IMR-90 (cell line): ENCODE results near the gene SCFD1. TPM values are rescaled to one million over a fixed set of nuclear protein-coding genes. Genes with fewer than 3 reads are reported as not detected.

Source experiments
- ATAC-seq: fragments of 200-7000 bp; cut with Tn5 transposase; 2 replicates; pipeline ENCODE4 v1.9.1; 2020; ENCODE audit warnings: low read depth, mild to moderate bottlenecking, moderate library complexity
- BruUV-seq: library from RNA; stranded (reverse); fragments of 400-500 nt; replicated peaks from 2 replicates; lab custom pipeline; 2021; lab: Mats Ljungman, UMichigan
- CTCF ChIA-PET: fragments of 300-600 bp; formaldehyde crosslinking; extraction: SDS; loops from one replicate; lab custom pipeline; 2021; ENCODE audit warnings: antibody characterized with exemption; lab: Yijun Ruan, JAX
- POLR2A ChIA-PET: fragments of 300-600 bp; sonication (Branson Sonifier 250); formaldehyde crosslinking; loops from one replicate; lab custom pipeline; 2022; ENCODE audit warnings: antibody characterized with exemption; ENCODE audit not compliant: unreplicated experiment; lab: Charles Lee
- DNase-seq: peaks from one replicate; pipeline ENCODE4 v3.0.0; 2013
- H2AFZ ChIP-seq: replicated peaks from 2 replicates; pipeline ENCODE3; 2013; ENCODE audit warnings: low read length, mild to moderate bottlenecking; ENCODE audit not compliant: poor library complexity
- H2AK5ac ChIP-seq: 2 replicates; pipeline ENCODE4 v1.6.1; 2013; ENCODE audit warnings: low read depth, low read length, inconsistent platforms
- H2AK9ac ChIP-seq: replicated peaks from 2 replicates; pipeline ENCODE3; 2013; ENCODE audit warnings: mild to moderate bottlenecking, low read depth, low read length, moderate library complexity; ENCODE audit not compliant: poor library complexity
- H2BK120ac ChIP-seq: 2 replicates; pipeline ENCODE4 v1.6.1; 2013; ENCODE audit warnings: low read depth, low read length, inconsistent platforms
- H2BK15ac ChIP-seq: 3 replicates; pipeline ENCODE4 v1.6.1; 2013; ENCODE audit warnings: low read depth, low read length, inconsistent platforms
- H2BK20ac ChIP-seq: 2 replicates; pipeline ENCODE4 v1.6.1; 2013; ENCODE audit warnings: low read depth, mild to moderate bottlenecking, inconsistent platforms, low read length, moderate library complexity
- H2BK5ac ChIP-seq: 2 replicates; pipeline ENCODE4 v1.6.1; 2013; ENCODE audit warnings: mild to moderate bottlenecking, low read depth, low read length, inconsistent platforms; ENCODE audit not compliant: poor library complexity, severe bottlenecking
- H3K14ac ChIP-seq: replicated peaks from 2 replicates; pipeline ENCODE4 v1.6.1; 2013; ENCODE audit warnings: low read depth, low read length, inconsistent platforms
- H3K18ac ChIP-seq: 2 replicates; pipeline ENCODE4 v1.6.1; 2013; ENCODE audit warnings: low read depth, low read length, control low read depth
- H3K23ac ChIP-seq: 2 replicates; pipeline ENCODE4 v1.6.1; 2013; ENCODE audit warnings: low read depth, low read length, inconsistent platforms
- H3K27ac ChIP-seq: 2 replicates; pipeline ENCODE4 v1.5.1; 2013; ENCODE audit warnings: mild to moderate bottlenecking, control low read depth, low read length; ENCODE audit not compliant: insufficient read depth
- H3K27me3 ChIP-seq: 2 replicates; pipeline ENCODE4 v1.6.1; 2013; ENCODE audit warnings: low read length; ENCODE audit not compliant: control insufficient read depth, insufficient read depth
- H3K36me3 ChIP-seq: 2 replicates; pipeline ENCODE4 v1.6.1; 2013; ENCODE audit warnings: low read length, mixed read lengths; ENCODE audit not compliant: control insufficient read depth, insufficient read depth
- H3K4ac ChIP-seq: 2 replicates; pipeline ENCODE4 v1.6.1; 2013; ENCODE audit warnings: low read depth, low read length, inconsistent platforms
- H3K4me1 ChIP-seq: 2 replicates; pipeline ENCODE4 v1.6.1; 2013; ENCODE audit warnings: low read length, mixed read lengths; ENCODE audit not compliant: control insufficient read depth, insufficient read depth
- H3K4me2 ChIP-seq: 2 replicates; pipeline ENCODE4 v1.6.1; 2013; ENCODE audit warnings: low read depth, mild to moderate bottlenecking, control low read depth, low read length, moderate library complexity
- H3K4me3 ChIP-seq: 2 replicates; pipeline ENCODE4 v1.5.1; 2013; ENCODE audit warnings: low read depth, mild to moderate bottlenecking, control low read depth, low read length, moderate library complexity; ENCODE audit not compliant: insufficient read depth
- H3K56ac ChIP-seq: 2 replicates; pipeline ENCODE4 v1.6.1; 2013; ENCODE audit warnings: low read length, inconsistent platforms; ENCODE audit not compliant: insufficient read depth; ENCODE audit errors: extremely low read depth
- H3K79me1 ChIP-seq, 2 experiments: 2 replicates each; pipeline ENCODE4 v1.6.1; 2013; ENCODE audit warnings: low read length in 2 of 2, inconsistent platforms in 1 of 2, low read depth in 1 of 2
- H3K9ac ChIP-seq: 2 replicates; pipeline ENCODE4 v1.6.1; 2013; ENCODE audit warnings: low read depth, low read length, control low read depth
- H3K9me1 ChIP-seq: 2 replicates; pipeline ENCODE4 v1.6.1; 2013; ENCODE audit warnings: low read length, inconsistent platforms; ENCODE audit not compliant: insufficient read depth
- H3K9me3 ChIP-seq: 2 replicates; pipeline ENCODE4 v1.6.1; 2013; ENCODE audit warnings: low read length; ENCODE audit not compliant: control insufficient read depth, insufficient read depth
- H4K20me1 ChIP-seq: 2 replicates; pipeline ENCODE4 v1.6.1; 2013; ENCODE audit warnings: low read length, inconsistent platforms; ENCODE audit not compliant: insufficient read depth
- H4K5ac ChIP-seq: 2 replicates; pipeline ENCODE4 v1.6.1; 2013; ENCODE audit warnings: mild to moderate bottlenecking, low read depth, low read length, control low read depth
- H4K8ac ChIP-seq, 2 experiments: 2 replicates each; pipeline ENCODE4 v1.6.1; 2013; ENCODE audit warnings: low read depth in 2 of 2, low read length in 2 of 2, control low read depth in 1 of 2, inconsistent platforms in 1 of 2
- H4K91ac ChIP-seq: 2 replicates; pipeline ENCODE4 v1.6.1; 2013; ENCODE audit warnings: low read depth, low read length, inconsistent platforms; ENCODE audit not compliant: insufficient read depth
- BHLHE40 ChIP-seq: fragments of 150-350 bp; IDR thresholded peaks from 2 replicates; pipeline ENCODE4 v1.6.1; 2016; ENCODE audit warnings: mild to moderate bottlenecking, low read depth, low read length
- CEBPB ChIP-seq: IDR thresholded peaks from 2 replicates; pipeline ENCODE4 v1.6.1; 2012; ENCODE audit warnings: low read depth, low read length, improper control_type of control experiment
- CHD1 ChIP-seq: IDR thresholded peaks from 2 replicates; pipeline ENCODE4 v1.6.1; 2012; ENCODE audit warnings: low read depth, low read length, improper control_type of control experiment
- FOS ChIP-seq: fragments of 150-350 bp; IDR thresholded peaks from 2 replicates; pipeline ENCODE4 v1.6.1; 2016; ENCODE audit warnings: low read depth, low read length
- MAFK ChIP-seq: IDR thresholded peaks from 2 replicates; pipeline ENCODE4 v1.6.1; 2012; ENCODE audit warnings: low read depth, low read length, improper control_type of control experiment
- MAZ ChIP-seq: IDR thresholded peaks from 2 replicates; pipeline ENCODE4 v1.6.1; 2012; ENCODE audit warnings: low read depth, mild to moderate bottlenecking, low read length, improper control_type of control experiment, moderate library complexity, borderline replicate concordance
- MXI1 ChIP-seq: IDR thresholded peaks from 2 replicates; pipeline ENCODE4 v1.6.1; 2012; ENCODE audit warnings: low read depth, mild to moderate bottlenecking, low read length, moderate library complexity, borderline replicate concordance
- NFE2L2 ChIP-seq: fragments of 150-350 bp; IDR thresholded peaks from 2 replicates; pipeline ENCODE4 v1.6.1; 2016; ENCODE audit warnings: low read depth, mild to moderate bottlenecking, low read length
- POLR2A ChIP-seq: IDR thresholded peaks from 2 replicates; pipeline ENCODE4 v1.6.1; 2012; ENCODE audit warnings: mild to moderate bottlenecking, low read depth, low read length
- RAD21 ChIP-seq: IDR thresholded peaks from 2 replicates; pipeline ENCODE4 v1.6.1; 2012; ENCODE audit warnings: low read length, improper control_type of control experiment
- RCOR1 ChIP-seq: IDR thresholded peaks from 2 replicates; pipeline ENCODE4 v1.6.1; 2012; ENCODE audit warnings: mild to moderate bottlenecking, low read length, improper control_type of control experiment; ENCODE audit not compliant: insufficient replicate concordance
- RFX5 ChIP-seq: IDR thresholded peaks from 2 replicates; pipeline ENCODE4 v1.8.0; 2012; ENCODE audit warnings: low read depth, mild to moderate bottlenecking, low read length, moderate library complexity
- SMC3 ChIP-seq: fragments of 150-350 bp; IDR thresholded peaks from 2 replicates; pipeline ENCODE4 v1.6.1; 2016; ENCODE audit warnings: low read depth, mild to moderate bottlenecking, antibody characterized with exemption, low read length, moderate library complexity
- WGBS, 2 experiments: methylation state at CpG; one replicate each; pipeline versions ENCODE4 v1.1.5 to v1.1.7; 2013; ENCODE audit warnings: missing lambda C conversion rate in 2 of 2; ENCODE audit not compliant: insufficient read length in 1 of 2; ENCODE audit errors: extremely low coverage in 2 of 2; 5-methylcytosine and 5-hydroxymethylcytosine counted together
- dilution Hi-C: fragments of 300-500 bp; cut with HindIII; formaldehyde crosslinking; loops from one replicate; pipeline ENCODE4 v1.14.3; 2018; ENCODE audit warnings: low sequenced_read_pairs; ENCODE audit not compliant: unreplicated experiment
- in situ Hi-C: fragments of 300-500 bp; cut with MboI; formaldehyde crosslinking; loops from 3 replicates; pipeline ENCODE4 v1.14.3; 2019; ENCODE audit warnings: low sequenced_read_pairs, inconsistent platforms, mixed read lengths
- intact Hi-C: fragments of 100-400 bp; cut with micrococcal nuclease; formaldehyde crosslinking; loops from 2 replicates; pipeline ENCODE4 v1.10.0; 2022
- polyA plus RNA-seq, 3 experiments: library from polyadenylated mRNA; depleted of rRNA; stranded (reverse); fragments of >200 nt; gene quantifications; 2 replicates each; pipeline ENCODE4 v1.2.3, GENCODE V29; 2012; ENCODE audit warnings: low replicate concordance in 1 of 3
- total RNA-seq: library from RNA; depleted of rRNA; stranded (reverse); fragments of >200 nt; gene quantifications from 2 replicates; pipeline ENCODE4 v1.2.3, GENCODE V29; 2012
- TF ChIP-seq, protein P1 (sequence below): conservative IDR thresholded peaks from 2 replicates; pipeline ENCODE4 v1.5.1; 2012; ENCODE audit warnings: mild to moderate bottlenecking, low read depth, low read length, improper control_type of control experiment
- TF ChIP-seq, protein P2 (sequence below): fragments of 150-350 bp; IDR thresholded peaks from 2 replicates; pipeline ENCODE4 v1.6.1; 2016; ENCODE audit warnings: low read depth, mild to moderate bottlenecking, low read length, moderate library complexity, borderline replicate concordance

The SCFD1 gene
- total and polyA plus RNA-seq, 2 of the 4 experiments (the other 2 are of a cell fraction), result 51.4 to 74.0 TPM

DNA sequence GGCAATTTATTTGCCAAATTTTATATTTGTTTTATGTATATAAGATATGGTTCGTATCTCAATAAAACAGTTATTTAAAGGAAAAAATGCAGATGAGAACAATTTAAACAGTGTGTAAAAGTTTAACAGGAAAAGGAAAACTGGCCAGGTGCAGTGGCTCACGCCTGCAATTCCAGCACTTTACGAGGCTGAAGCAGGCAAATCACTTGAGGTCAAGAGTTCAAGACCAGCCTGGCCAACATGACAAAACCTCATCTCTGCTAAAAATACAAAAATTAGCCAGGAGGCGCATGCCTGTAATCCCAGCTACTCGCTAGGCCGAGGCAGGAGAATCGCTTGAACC, 40.9 kb upstream of the SCFD1 start:
- Histone ChIP-seq H3K14ac (no peak overlapping the region), H2AK5ac (no peak overlapping the region), H2BK120ac (no peak overlapping the region), H3K56ac (no peak overlapping the region), H4K91ac (no peak overlapping the region), H4K5ac (no peak overlapping the region), H3K4me2 (no peak overlapping the region), H3K4me3 (no peak overlapping the region), H3K4ac (no peak overlapping the region), H3K79me1 (peaks cover 16 to 47% of the 10 kb centered on the region in 2 experiments), H2BK15ac (no peak overlapping the region), H3K9ac (no peak overlapping the region), H3K9me3 (no peaks in the 10 kb centered on the region), H2AK9ac (no peak overlapping the region), H2AFZ (no peak overlapping the region), H3K18ac (no peak overlapping the region), H3K27me3 (no peaks in the 10 kb centered on the region), H2BK5ac (no peak overlapping the region), H3K23ac (no peak overlapping the region), H3K36me3 (peaks cover 3% of the 10 kb centered on the region; the same call in 1 of the 2 replicates), H4K20me1 (peaks cover 21% of the 10 kb centered on the region), H3K9me1 (peaks cover 5% of the 10 kb centered on the region; the same call in 1 of the 2 replicates), H4K8ac (no peak overlapping the region), H3K27ac (no peak overlapping the region), H3K4me1 (peaks cover 7% of the 10 kb centered on the region), H2BK20ac (no peak overlapping the region)
- WGBS, 2 experiments, result no CpG with 5 or more reads among the region's 7 CpGs
- ChIA-PET POLR2A (no interaction called here), CTCF (no interaction called here)
- no peak for DNase-seq
- ATAC-seq, result no peak
- dilution Hi-C loops (no loop called here), intact Hi-C loops (loop anchor here (5.0 kb wide), 1 partner anchor 36 kb away; no protein-coding TSS in a partner anchor), in situ Hi-C loops (no loop called here)
- TF ChIP-seq MXI1 (no peak), POLR2A (no peak), CEBPB (no peak), SMC3 (no peak), CHD1 (no peak), FOS (no peak), MAFK (no peak), RFX5 (no peak), RAD21 (no peak), NFE2L2 (no peak), RCOR1 (no peak), BHLHE40 (no peak), MAZ (no peak)
- TF ChIP-seq, protein P1, sequence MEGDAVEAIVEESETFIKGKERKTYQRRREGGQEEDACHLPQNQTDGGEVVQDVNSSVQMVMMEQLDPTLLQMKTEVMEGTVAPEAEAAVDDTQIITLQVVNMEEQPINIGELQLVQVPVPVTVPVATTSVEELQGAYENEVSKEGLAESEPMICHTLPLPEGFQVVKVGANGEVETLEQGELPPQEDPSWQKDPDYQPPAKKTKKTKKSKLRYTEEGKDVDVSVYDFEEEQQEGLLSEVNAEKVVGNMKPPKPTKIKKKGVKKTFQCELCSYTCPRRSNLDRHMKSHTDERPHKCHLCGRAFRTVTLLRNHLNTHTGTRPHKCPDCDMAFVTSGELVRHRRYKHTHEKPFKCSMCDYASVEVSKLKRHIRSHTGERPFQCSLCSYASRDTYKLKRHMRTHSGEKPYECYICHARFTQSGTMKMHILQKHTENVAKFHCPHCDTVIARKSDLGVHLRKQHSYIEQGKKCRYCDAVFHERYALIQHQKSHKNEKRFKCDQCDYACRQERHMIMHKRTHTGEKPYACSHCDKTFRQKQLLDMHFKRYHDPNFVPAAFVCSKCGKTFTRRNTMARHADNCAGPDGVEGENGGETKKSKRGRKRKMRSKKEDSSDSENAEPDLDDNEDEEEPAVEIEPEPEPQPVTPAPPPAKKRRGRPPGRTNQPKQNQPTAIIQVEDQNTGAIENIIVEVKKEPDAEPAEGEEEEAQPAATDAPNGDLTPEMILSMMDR, result no peak
- TF ChIP-seq, protein P2, sequence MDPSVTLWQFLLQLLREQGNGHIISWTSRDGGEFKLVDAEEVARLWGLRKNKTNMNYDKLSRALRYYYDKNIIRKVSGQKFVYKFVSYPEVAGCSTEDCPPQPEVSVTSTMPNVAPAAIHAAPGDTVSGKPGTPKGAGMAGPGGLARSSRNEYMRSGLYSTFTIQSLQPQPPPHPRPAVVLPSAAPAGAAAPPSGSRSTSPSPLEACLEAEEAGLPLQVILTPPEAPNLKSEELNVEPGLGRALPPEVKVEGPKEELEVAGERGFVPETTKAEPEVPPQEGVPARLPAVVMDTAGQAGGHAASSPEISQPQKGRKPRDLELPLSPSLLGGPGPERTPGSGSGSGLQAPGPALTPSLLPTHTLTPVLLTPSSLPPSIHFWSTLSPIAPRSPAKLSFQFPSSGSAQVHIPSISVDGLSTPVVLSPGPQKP, result no peak
- no TSS peak for BruUV-seq
